Hippocampal formation (tissue), 2 donors: ENCODE results near the gene HRK.
A peak's percentile ranks its signal among the peaks of the same experiment; 100 is the strongest.

ENCODE experiments used
- DNase-seq, 2 donors: peaks; one replicate each; lab custom pipeline; 2025; lab: John Stamatoyannopoulos, UW

HRK gene

DNA sequence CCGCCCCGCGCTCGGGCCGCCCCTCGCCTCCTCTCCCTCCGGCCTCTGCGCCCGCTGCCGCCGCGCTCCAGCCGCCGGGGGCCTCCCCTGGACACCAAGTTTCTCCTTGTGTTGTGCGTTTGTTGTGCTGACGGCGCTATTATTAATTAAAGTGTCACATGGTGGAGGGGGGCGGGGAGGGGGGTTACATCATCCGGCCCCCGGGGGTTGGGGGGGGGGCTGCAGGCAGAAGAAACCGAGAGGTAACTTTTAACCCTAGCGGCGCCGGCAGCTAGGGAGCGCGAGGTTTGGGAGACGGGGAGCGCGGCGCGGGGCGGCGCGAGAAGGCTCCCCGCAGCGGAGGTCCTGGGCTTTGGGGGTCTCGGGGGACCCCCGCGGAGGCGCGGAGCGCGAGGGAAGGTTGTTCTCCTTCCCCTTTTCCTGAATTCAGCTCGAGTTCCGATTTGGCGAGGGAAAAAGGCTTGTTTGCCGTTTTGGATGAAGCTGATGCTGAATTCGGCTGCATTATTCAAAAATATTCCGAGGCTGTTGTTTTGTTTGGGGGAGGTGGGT, at the start of gene HRK:
Gene HRK, minus strand, starts transcription at position 117 of the 552 bp plus-strand sequence. CDS start 134 bp downstream, outside the sequence.
- DNase-seq = no peak

DNA sequence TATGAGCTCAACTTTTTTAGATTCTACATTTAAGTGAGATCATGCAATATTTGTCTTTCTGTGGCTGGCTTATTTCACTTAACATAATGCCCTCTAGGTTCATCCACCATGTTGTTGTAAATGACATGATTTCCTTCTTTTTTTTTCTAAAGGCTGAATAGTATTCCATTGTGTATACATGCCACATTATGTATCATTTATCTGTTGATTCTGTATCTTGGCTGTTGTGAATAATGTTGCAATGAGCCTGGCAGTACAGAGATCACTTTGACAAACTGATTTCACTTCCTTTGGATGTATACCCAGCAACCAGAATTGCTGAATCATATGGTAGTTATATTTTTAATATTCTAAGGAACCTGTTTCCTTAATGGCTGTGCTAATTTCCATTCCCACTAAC, 48.6 kb upstream of the HRK start:
- DNase-seq = no peak

DNA sequence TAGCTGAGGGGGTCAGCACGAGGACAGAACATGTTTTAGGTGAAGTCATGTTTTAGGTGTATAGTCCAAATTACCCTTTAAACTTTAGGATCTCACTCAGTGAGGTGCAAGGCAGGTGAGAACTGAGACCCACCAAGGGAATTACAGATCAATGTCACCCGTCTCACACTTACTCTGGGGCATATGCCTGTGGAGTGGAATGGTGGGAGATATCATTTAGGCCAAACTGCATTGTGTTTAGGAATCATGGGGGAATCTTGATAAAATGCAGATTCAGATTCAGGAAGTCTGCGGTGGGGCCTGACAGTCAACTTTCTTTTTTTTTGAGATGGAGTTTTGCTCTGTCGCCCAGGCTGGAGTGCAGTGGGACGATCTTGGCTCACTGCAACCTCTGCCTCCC, 47.3 kb upstream of the HRK start:
- DNase-seq = no peak

DNA sequence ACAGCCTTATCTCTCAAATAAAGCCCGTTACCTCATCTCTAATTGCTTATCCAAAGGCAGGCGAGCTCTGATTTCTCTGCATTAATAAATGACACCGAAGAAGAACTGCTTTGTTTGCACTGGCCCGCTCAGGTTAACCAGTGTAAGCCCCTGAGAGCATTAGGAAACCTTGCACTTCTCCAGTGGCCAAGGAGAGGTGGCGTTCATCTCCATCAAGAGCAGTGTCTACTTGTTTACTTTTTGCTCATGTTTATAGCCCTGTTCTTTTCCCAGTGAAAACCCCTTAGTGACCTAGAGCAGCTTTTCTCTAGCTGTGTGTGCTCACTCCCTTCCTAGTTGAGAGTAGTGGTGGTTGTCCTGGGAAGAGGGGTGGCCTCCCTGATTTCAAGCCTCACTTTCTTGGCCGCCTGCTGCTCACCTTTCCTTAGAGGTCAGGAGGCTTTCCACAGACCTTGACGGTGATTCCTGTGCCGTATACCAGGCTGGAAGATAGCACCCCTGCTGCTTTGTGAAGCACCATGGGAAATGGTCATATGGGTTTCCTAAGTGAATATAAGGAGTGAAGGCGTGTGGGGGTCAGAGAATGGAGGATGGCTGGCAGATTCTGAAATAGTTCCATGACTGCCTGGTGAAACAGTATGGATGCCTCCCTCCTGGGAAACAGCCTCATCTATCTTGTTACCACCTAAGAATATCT, 46.2 kb upstream of the HRK start:
- no peak for DNase-seq

DNA sequence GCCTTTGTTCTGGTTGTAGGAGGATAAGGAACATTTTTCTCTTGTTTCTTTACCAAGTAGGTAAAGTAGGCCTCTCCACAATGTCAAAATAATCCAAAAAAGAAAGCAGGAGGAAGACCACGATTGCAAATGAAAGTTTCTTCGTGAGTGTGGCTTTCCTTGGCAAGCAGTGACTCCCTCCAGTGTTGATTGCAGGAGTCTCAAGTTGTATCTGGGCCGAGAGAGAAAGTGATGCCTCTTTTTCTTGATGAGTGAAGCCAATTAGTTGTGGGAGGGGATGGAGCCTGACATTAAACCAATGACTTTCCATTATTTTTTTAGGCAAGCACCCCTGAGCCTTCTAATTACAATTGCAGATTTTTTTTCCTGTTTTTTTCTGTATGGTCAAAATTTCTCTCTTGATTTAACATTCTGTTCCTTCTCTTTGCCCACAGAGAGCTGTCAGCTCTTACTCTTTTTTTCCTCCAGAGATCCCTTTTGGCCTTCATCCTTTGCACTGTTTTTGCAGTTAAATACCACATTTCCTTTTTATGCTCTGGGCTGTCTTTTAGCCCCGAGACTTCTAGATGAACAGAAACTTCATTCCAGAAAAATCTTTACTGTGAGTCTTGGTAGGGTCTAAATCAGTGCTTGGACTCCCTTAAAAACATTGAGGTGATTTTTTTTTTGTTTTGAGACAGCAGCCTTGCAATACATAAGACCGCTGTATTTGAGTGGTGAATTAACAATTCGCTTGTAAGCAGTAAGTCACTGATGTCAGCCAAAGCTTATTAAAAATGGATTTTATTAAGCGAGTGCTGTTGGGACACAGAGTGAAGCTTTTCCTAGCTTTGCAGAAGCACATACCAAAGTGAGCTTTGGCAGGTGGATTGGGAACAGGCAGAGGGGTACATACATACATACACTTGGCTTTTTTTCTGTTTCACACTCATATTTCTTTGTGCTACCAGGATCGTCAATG, 45.3 kb upstream of the HRK start:
- no peak for DNase-seq

DNA sequence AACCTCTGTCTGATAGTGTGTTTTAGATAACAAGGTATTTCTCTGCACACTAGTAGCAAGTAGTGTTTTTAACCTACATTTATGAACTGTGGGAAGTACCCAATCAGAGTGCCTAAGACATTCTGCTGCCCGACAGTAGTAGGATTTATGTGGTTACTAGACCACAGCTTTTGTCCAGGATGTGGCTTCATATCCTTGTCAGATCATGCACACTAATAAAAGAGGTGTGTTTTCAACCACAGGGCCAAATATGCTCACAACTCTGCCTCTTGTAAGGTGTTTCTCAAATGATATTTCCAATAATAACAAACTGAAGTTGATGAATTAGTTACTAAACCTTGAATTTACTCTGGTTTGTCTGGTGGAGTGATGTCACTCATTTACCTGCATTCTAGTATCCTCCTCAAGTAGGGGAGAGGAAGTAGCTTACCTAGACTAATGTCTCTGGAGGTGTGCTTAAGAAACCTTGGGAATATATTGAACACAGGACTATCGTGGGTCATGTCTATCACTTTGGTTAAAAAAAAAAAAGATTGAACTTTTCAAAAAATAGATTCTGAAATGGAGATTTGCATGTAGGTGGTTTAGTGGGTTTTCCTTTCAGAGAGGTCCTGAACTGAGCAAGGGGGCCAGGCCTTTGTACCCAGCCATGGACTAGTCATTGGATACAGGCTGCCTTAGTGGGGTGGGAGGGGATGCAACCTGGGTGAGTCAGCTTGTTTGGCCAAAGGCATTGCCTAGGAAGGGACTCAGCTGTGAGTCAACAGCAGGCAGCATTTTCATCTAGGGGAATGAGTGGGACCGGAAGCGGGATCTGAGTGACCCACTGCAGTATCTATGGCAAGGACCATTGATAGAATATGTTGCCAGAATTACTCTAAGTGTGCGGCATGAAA, 43.6 kb upstream of the HRK start:
- DNase-seq = no peak

DNA sequence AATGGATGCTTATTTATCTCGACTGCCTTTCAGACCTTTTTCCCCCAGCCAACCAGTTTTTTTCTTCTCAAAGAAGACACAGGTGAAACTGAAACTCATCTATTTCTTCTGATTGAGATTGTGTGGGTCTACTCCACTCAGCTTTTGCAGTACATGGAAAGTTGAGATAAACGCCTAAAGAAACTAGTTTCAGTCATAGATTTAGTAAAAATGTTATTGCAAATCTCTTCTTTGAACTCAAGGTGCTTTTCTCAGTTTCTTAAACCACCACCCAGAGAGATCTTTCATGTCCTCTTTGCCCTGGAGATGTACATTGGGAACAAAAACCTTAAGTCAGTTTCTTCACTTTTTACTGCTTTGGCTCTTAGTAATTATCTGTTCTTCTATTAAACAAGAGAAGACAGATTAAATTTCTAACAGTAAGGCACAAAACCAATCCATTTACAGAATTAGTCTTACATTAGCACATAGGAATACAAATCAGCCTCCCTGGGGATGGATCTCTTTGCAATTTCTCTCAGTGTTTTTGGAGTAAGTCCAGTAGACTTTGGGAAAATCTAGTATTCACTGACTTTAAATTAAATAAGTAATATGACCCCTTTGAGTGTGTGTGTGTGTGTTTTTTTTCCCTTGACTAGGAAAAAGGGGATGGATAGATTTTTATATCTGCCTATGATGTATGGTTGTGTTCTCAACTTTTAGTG, 41.1 kb upstream of the HRK start:
- DNase-seq = no peak

DNA sequence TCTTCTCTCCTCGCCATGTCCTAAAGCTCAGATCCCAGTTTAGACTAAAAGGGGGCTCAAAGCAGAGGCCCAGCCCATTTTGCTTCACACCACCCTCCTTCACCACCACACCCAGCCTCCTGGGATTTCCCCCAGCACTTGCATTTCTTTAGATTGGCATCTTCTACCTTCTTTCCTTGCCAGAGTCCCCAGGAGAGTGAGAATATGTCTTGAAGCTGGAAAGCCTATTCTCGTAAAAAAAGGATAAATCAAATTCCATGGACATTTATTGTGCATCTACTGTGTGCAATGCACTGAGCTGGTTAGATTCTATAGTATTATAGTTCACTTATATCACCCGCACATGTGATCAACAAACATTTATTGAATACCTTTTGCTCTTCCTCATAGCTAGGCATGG, 39.7 kb upstream of the HRK start:
- DNase-seq = no peak

DNA sequence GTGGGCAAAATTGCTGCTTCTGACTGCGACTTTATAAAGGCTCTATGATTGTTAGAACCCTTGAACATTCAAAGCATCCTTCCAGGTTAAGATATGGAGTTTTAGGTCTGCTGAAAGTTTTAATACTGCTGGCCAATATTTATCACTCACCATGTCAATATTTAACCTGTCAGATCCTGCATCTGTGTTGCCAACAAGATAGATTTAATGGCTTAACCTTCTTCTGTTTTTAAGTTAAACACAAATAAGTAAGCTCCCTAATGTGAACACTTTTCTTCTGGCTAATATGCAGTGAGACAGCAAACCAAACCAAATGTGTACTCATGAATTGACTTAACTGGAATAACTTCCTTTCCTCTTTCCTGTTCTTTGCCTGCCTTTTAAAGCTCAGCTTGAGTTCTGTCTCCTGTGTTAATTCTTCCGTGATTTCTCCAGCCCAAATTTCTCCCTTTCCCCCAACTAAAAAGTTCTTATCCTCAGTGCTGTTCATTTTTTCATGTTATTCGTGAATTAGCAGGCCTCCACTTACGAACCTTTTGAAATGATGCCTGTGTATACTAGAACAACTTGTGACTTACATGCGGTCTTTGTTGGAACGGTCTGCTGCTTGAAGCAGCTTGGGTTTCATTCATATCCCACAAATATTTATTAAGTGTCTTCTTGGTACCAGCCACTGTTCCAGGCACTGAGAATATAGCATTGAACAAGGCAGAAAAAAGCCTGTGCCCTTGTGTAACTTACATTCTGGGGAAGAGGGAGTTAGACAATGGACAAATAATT, 38.7 kb upstream of the HRK start:
- DNase-seq = no peak

DNA sequence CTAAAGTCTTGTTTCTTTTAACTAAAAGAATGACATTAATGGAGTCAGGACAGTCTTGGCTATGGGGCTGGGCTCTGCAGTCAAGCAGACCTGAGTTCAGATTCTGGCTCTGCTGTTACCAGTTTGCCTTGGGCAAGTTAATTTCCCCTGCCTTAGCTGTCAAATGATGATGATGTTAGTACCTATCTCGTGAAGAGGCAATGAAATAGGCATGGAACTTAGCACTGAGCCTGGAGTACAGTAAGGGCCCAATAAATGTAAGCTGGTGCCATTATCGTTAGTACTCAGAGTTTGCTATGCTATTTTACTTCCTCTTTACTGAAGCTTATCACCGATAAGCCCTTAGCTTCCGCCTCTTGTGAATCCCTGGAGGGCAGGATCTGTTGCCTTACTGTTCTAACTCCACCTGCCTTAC, 38.0 kb upstream of the HRK start:
- no peak for DNase-seq

DNA sequence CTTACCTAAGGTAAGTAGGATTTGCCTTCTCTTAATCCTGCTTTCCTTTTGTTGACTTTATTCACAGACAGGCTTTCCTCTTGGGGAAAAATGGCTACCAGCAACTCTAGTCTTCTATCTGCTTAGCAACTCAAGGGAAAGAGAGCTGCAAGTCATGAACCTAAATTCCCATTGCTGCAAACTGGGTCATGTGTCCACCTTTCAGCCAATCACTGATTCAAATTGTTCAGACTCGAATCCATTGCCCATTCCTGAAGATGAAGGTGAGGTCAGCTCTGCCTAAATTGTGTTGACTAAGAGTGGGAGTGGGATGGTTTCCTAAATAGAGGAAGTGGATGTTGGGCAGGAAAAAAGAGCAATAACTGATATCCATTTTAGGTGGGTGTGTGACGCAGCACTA, 37.2 kb upstream of the HRK start:
- DNase-seq = no peak

DNA sequence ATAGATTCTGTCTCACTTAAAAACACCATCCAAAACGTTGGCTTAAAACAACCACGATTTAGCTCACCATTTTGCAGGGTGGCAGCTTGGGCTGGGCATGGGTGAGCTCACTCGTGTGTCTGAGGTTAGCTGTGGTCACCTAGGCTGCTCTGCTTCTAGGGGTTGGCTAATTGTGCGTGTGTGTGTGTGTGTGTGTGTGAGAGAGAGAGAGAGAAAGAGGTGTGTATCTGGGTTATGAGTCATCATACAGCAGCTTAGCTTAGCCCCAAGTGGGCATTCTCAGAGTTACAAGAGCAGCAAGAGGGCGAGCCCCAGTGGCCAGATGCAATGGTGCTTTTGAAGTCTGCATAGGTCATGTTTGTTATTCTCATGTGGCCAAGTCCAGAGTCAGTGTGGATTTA, 35.5 kb upstream of the HRK start:
- DNase-seq = no peak

DNA sequence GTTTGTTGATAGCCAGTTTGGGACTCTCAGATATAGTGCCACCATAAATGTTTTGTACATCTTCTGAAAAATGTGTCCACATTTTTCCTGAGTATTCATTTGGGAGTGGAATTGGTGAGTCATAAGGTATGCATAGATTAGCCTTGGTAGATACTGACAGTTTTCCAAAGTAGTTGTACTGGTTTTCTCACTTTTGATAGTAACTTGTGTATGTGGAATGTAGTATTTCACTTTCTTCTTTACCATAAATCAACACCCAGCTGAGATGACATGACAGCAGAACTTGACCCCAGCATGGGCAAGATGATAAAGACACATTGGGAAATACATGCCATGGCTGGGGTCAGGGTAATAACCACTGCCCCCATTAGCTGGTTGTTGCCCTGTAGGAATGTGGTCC, 34.9 kb upstream of the HRK start:
- DNase-seq = no peak

DNA sequence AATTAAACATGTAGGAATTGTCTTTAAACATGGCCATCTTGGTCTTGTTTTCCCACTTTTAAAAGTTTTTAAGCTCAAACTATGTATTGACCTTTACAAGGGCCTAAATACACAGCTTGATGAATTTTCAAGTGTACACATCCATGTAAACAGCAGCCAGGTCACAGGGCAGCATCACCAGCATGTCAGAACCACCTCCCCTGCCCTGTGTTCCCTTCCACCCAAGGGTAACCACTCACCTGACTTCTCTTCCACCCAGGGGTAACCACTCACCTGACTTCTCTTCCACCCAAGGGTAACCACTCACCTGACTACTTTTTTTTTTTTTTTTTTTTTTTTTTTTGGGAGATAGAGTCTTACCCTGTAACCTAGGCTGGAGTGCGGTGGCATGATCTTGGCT, 34.1 kb upstream of the HRK start:
- no peak for DNase-seq

DNA sequence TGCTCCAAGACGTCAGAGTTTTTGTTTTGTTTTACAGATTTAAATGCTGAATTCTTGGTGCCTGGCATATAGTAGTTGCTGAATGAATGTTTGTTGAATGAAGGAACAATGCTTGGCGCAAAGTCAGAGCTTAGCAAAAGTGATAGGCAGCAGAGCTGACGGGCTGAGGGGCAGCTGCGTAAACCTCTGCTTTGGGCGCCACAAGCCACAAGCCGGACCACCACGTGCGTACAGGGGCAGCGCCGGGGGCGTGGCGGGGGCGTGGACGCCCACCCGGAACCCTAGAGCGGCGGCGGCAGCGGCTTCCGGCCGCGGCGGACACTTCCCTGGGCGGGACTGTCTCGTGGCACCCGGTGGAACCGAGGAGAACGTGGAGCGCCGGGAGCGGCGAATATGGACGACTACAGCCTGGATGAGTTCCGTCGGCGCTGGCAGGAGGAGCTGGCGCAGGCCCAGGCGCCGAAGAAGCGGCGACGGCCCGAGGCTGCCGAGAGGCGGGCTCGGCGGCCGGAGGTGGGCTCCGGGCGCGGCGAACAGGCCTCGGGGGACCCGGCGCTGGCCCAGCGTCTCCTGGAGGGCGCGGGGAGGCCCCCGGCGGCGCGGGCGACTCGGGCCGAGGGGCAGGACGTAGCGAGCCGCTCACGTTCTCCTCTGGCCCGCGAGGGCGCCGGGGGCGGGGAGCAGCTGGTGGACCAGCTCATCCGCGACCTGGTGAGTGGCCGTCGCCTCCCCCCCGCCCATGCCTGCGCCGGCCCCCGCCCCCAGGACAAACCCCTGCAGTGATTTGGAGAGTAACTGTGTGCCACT, 29.6 kb upstream of the HRK start, which contains the start of gene FBXW8:
Gene FBXW8, plus strand, starts transcription at position 306 of the 807 bp plus-strand sequence. Its CDS starts 88 bp downstream, at position 394.
- peak in 1 of 2 donors; percentile 41 for DNase-seq

DNA sequence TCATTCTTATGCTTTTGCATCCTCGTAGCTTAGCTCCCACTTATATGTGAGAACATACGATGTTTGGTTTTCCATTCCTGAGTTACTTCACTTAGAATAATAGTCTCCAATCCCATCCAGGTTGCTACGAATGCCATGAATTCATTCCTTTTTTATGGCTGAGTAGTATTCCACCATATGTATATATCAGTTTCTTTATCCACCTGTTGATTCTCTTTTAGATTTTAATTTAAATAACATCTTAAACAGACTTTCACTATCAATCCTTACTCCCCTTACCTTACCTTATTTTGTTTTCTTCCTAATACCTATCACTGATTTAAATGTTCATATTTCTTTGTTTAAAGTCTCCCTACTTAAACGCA, 29.0 kb upstream of the HRK start:
- DNase-seq = no peak

DNA sequence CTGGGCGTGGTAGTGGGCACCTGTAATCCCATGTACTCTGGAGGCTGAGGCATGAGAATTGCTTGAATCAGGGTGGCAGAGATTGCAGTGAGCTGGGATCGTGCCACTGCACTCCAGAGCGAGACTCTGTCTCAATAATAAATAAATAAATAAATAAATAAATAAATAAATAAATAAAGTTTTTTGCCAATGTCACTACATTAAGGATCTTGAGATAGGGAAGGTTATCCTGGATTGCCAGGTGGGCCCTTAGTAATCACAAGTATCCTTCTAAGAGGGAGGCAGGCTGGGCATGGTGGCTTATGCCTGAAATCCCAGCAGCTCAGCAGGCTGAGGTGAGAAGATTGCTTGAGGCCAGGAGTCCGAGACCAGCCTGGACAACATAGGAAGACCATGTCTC, 25.0 kb upstream of the HRK start:
- DNase-seq = no peak

DNA sequence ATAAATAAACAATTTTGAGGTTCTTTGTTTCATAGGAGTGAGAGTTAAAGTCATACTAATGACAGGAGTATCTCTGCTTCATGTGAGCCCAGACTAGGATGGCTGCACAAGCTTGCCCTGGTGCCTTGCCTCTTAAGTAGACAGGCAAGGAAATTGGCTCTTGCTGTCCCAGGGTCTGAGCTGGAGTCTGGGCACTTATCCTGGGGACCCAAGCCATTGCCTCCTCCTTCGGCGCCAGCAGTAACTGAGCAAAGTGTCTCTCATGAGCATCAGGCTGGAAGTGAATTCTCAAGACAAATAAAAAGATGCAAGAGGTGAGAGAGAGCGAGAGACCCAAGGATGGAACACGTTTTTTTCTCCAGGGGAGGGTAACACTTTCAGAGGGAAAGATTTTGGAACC, 22.6 kb upstream of the HRK start:
- DNase-seq = no peak

DNA sequence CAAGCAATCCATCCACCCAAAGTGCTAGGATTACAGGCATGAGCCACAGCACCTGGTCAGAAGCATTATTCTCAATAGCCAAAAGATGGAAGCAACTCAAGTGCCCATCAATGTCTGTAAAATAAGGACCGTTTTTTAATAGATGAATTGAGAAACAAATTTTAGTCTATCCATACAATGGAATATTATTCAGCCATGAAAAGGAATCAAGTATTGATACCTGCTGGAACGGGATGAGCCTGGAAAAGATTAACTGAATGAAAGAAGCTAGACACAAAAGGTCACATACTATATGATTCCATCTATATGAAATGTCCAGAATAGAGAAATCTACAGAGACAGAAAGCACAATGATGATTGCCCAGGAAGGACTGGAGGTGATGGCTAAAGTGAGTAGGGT, 20.4 kb upstream of the HRK start:
- DNase-seq = no peak

DNA sequence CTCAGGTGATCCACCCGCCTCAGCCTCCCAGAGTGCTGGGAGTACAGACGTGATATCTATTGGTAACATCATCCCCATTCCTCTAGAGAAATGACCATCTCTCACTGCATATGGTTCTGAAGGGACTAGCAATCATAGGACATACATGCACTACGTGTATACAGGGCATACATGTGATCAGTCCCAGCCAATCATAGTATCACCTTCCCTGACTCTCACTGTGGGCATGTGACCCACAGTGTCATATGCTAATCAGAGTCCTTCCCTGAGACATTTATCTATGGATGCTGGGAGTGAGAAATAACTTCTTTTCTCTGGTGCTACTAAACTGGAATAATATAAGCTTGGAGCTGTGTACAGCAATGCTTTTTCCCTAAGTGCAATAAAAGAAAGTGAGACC, 17.4 kb upstream of the HRK start:
- DNase-seq = no peak
